ENCODE data around the gene ERCC5.
A peak's percentile ranks its signal among the peaks of the same experiment; 100 is the strongest.

The ERCC5 gene

DNA sequence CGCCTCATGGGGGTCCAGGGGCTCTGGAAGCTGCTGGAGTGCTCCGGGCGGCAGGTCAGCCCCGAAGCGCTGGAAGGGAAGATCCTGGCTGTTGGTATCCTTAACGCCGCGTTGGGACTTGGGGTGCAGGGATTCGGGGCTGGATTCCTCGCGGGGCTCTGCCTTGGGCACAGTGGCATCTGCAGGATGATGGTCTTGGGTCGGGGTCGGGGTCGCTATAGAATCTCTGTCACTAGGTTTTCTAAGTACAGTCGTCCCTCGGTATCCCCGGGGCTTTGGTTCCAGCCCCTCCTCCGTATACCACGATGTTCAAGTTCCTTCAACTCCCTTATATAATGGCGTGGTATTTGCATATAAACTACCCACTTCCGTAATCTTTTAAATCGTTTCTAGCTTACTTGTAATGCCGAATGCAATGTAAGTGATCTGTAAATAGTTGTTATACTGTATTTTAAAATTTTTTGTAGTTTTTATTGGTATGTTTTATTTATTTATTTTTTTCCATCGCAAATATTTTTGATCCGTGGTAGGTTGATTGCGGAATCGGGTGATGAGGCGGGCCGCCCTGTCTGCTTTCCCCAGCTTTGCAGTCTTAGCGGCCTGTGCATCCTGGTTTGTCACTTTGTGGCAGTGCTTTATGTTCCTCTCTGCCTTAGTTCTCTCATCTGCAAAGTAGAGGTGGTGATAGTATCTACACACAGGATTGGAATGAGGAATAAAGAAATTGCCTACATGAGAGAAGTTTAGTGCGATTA lies 606 bp downstream of the ERCC5 start:
- peak; percentile 22 to 43 for DNase-seq

GRCh38 chr13:102847272-102848234 lies 1.7 kb downstream of the ERCC5 start:
- peak; percentile 32 to 54 for DNase-seq

DNA sequence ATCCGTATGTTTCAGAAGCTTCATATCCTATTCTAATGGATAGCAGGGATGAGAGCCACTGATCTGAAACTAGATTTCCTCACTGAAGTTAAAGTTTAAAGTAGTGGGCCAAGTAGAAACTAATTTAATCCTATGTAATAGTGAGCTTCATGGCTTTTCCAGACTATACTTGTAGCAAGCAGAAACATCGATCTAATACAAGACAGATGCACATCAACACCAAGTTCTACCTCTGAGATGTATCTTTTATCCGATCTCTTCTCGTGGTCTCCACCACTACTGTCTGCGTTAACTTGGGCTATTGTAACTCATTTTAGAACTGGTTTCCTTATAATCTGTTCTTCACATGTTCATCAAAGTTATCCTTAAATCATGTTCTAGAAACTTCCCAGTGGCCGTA lies 3.1 kb downstream of the ERCC5 start:
- DNase-seq: no peak

- DNase-seq: no peak
These were observed 6.7 kb downstream of the ERCC5 start for GRCh38 chr13:102852556-102852955.

DNA sequence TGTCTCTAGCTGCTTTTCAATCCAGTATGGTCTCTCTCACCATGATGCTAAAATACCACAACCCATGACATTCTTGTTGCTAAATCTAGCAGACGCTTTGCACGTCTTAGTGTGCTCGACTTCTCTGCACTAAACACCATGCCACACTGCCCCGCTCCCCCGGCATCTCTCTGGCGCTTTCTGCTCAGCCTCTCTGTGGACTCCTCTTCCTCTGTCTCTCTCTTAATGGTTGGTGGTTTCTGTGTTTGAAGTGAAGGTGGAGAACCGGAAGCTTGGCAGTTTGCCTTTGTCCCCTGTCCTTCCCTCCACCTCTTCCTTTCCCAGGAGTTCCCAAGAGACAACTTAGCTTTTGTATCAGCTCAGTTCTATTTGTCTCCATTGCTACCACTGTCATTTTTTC lies 8.8 kb downstream of the ERCC5 start:
- no peak for DNase-seq

DNA sequence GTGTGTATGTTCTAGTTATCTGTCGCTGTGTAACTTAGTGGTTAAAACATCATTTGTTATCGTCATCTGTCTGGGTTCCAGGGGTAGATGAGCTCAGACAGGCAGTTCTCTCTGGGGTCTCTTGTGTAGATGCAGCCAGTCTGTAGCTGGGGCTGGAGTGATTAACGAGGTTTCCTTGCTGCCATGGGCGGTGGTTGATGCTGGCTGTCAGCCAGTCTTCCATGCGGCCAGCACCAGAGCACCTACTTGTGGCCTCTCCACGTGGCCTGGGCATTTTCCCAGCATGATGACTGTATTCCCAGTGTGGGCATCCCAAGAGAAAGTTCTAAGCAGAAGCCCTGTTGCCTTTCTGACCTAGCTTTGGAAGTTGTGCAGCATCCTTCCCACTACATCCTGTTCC lies 10.7 kb downstream of the ERCC5 start:
- DNase-seq: no peak

GRCh38 chr13:102862624-102863210 lies 16.9 kb downstream of the ERCC5 start:
- no peak for DNase-seq

DNA sequence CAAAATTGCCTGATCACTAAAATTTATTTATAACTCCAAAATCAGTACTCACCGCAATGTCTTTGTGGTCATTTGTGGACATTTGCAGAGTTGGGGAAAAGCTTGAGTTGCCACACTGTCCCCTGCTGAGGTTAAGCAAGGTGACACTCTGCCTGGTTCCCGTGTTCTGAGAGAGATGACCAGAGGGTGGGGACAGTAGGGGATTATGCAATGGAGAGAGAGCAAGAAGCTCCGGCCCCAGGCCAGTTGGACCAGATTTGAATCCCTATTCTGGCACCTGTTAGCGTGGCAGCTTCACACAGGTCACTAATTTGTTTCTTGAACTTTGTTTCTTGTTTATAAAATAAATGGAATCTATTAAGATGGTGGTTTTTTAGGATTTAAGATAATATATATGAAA lies 17.8 kb downstream of the ERCC5 start:
- DNase-seq: no peak

- DNase-seq: no peak
These were observed 22.6 kb downstream of the ERCC5 start for GRCh38 chr13:102868366-102868936.

DNA sequence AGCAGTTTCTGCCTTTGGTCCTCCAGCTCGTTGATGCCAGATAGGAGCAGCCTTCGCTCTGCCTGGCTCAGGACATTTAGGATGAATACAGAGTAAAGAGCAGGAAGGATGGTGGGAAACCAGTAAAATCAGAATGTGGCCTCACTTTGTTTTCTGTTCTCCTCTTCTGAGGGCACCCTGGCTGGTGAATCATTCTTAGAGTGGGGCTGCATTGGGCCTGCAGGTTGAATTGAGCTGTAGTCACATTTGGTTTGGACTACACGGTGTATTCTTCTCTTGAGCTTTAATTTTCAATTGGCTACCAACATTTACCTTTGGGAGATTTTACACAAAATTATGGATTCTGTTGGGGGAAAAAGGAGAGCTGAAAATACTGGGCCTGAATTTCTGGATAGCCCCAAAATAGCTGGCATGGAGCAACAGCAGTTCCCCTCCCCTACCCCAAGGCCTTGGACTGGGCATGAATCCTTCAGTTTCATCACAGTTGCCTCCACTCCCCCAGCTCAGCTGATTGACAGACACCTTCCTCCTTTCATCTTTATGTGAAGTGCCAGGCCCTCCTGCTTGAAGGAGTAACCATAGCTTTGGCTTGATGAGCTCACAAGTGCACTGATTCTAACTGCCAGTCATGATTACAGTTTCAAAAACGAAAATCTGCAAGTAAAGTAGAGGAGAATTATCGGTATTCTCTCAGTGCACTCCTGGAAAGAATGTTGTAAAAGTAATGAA lies 24.3 kb downstream of the ERCC5 start:
- no peak for DNase-seq

GRCh38 chr13:102870677-102871415 lies 25.0 kb downstream of the ERCC5 start:
- DNase-seq: peak; percentile 32 to 47

DNA sequence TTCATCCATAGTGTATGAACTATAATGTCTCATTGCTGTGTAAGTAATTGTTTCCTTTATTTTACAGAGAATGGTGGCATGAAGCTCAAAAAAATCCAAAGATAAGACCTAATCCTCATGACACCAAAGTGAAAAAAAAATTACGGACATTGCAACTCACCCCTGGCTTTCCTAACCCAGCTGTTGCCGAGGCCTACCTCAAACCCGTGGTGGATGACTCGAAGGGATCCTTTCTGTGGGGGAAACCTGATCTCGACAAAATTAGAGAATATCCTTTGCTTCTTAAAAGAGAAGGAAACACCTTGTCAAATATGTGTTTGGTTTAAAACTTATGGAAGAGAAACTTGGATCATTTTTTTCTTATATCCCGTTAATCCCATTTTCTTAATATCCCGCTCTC lies 26.3 kb downstream of the ERCC5 start:
- DNase-seq: no peak

DNA sequence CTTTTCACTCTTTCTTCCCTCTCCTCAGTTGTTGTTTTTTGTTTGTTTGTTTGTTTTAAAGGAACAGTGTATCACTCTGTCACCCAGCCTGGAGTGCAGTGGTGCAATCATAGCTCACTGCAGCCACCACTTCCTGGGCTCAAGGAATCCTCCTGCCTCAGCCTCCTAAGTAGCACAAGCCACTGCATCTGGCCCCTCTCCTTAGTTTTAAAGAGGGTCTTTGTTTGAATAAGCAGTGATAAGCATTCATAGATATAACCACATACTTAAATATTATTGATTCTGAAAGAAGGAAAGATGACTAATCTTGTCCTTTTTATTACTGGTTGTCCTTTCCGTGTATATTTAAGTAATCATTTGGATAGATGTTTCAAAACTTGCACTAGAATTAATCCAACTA lies 26.7 kb downstream of the ERCC5 start:
- no peak for DNase-seq

GRCh38 chr13:102873653-102874052 lies 27.8 kb downstream of the ERCC5 start:
- no peak for DNase-seq

- no peak for DNase-seq
These were observed 29.4 kb downstream of the ERCC5 start for GRCh38 chr13:102875256-102875655.

- no peak for DNase-seq
These were observed 31.5 kb downstream of the ERCC5 start for GRCh38 chr13:102877303-102877702.

DNA sequence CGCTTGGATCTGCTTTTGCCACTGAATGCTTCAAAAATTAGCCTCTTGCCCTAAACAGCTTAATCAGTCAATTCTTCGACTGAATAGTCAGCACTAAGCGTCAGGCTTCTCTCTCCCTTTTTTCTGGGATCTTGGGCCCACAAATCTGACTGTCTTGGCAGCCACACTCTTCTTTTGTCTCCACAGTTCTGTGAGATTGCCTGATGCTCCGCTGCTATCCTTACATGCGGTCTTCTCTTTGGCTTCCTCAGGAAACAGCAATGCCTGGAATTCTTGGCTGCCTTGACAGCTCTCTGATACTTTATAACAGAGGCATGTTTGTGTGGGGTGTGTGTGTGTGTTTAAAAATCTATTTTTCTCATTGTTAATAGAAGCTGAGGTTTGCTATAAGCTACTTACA lies 32.6 kb downstream of the ERCC5 start:
- DNase-seq: no peak

DNA sequence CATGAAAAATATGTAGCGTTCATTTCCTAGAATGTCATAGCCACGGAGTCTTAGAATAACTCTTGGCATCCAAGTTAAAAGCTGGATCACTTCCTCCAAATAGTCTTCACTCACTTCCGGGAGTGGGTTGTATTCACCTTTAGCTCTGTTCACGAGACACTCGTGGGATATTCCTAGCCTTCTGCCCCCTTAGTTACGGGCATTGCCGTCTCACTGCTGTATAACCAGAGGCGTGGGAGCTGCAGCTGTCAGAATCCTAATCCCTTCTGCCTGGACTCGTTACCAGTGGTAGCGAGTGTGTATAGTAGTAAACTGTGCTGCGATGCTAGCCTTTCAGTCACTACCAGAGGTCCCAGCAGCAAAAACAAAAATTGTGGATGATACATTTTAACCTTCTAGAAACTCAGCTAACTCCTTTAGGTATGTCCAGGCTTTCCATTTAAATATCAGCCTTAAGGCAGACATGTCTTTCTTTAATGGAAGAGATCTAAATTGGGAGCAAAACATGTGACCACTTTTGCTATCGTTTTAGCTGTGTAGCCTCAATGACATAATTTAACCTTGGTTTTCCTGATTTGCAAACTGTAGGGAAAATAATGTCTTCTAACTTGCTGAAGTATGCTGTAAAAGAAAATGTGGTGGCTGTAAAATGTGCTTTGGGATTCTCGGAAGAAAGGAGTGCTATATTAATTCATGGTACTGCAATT lies 34.1 kb downstream of the ERCC5 start:
- no peak for DNase-seq

DNA sequence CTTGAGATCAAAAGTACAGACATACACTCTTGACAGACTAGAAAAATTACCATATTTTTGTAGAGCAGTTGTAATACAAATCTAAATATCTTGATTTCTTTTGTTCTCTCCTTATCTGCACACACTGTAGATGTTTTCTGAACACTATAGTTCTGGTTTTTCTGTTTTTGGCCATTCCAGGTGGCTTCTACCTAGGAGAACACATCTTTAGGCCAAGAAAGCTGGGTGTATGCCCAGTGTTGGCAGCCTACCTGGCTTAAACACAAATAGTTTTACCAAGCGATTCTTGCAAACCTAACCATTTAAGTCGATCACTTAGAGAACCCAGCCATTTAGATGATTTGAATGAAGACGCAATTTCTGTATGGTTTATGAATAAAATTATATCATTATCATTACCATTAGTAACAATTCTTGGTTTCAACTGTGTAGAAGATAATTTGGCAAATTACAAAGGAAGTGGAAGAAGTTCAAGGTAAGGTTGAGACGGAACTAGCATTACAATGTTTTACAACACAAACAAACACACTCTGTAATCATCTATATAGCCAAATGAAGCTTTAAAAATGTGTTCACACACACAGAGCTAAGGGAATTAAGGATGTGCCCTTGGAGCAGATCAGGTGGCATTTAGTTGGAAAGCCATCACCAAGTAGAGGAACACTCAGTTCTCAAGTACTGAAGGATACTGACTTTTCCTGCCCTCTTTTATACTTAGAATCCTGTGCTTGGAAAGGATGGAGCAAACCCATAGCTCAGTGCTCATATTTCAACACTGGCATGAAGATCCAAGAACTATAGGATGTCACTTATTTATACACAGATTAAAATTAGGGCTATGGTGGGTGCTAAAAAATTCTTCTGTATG lies 36.2 kb downstream of the ERCC5 start:
- DNase-seq: no peak

- no peak for DNase-seq
These were observed 46.7 kb downstream of the ERCC5 start for GRCh38 chr13:102892503-102892902.

All from SHP77 (cell line).